Neural progenitor cell (in vitro differentiated cells): Measurements from ENCODE around the gene CALN1. TPM values are rescaled to one million over a fixed set of nuclear protein-coding genes. Genes with fewer than 3 reads are reported as not detected.

ENCODE experiments used
- DNase-seq: peaks from one replicate; pipeline ENCODE4 v3.0.0-alpha.2; 2016; ENCODE audit warnings: low spot score
- H2AFZ ChIP-seq: fragments of 200-600 bp; sonication (generic); replicated peaks from 2 replicates; pipeline ENCODE4 v1.6.1; 2016; ENCODE audit warnings: antibody characterized with exemption
- H3F3A ChIP-seq: fragments of 200-600 bp; sonication (generic); 2 replicates; pipeline ENCODE4 v1.6.1; 2016; ENCODE audit warnings: antibody characterized with exemption, low read depth
- H3K27ac ChIP-seq: fragments of 200-600 bp; sonication (generic); 2 replicates; pipeline ENCODE4 v1.5.1; 2016; ENCODE audit warnings: mild to moderate bottlenecking
- H3K27me3 ChIP-seq: fragments of 200-600 bp; sonication (generic); 2 replicates; pipeline ENCODE4 v1.6.1; 2016; ENCODE audit warnings: mild to moderate bottlenecking, moderate library complexity
- H3K36me3 ChIP-seq: fragments of 200-600 bp; sonication (generic); 2 replicates; pipeline ENCODE4 v1.5.1; 2016
- H3K4me1 ChIP-seq: fragments of 200-600 bp; sonication (generic); 2 replicates; pipeline ENCODE4 v1.6.1; 2016; ENCODE audit warnings: mixed run types
- H3K4me2 ChIP-seq: fragments of 200-600 bp; sonication (generic); 2 replicates; pipeline ENCODE4 v1.6.1; 2016
- H3K4me3 ChIP-seq: fragments of 200-600 bp; sonication (generic); 2 replicates; pipeline ENCODE4 v1.5.1; 2016
- H3K79me2 ChIP-seq: fragments of 200-600 bp; sonication (generic); 2 replicates; pipeline ENCODE4 v1.6.1; 2016; ENCODE audit warnings: low read depth
- H3K9ac ChIP-seq: fragments of 200-600 bp; sonication (generic); 2 replicates; pipeline ENCODE4 v1.6.1; 2016
- H3K9me3 ChIP-seq: fragments of 200-600 bp; sonication (generic); 2 replicates; pipeline ENCODE4 v1.5.1; 2016; ENCODE audit warnings: low read depth
- H4K20me1 ChIP-seq: fragments of 200-600 bp; sonication (generic); 2 replicates; pipeline ENCODE4 v1.6.1; 2016; ENCODE audit warnings: low read depth
- H3K27ac Mint-ChIP-seq: 3 replicates; pipeline ENCODE4 v1.8.0; 2021; ENCODE audit warnings: mixed read lengths
- H3K27me3 Mint-ChIP-seq: 2 replicates; pipeline ENCODE4 v1.8.0; 2022; ENCODE audit warnings: low read depth, mild to moderate bottlenecking, inconsistent platforms, moderate library complexity, mixed read lengths; ENCODE audit not compliant: insufficient read depth
- H3K36me3 Mint-ChIP-seq: 3 replicates; pipeline ENCODE4 v1.8.0; 2021; ENCODE audit warnings: mixed read lengths
- H3K4me1 Mint-ChIP-seq: 3 replicates; pipeline ENCODE4 v1.8.0; 2021; ENCODE audit warnings: mixed read lengths
- H3K4me3 Mint-ChIP-seq: 3 replicates; pipeline ENCODE4 v1.8.0; 2021; ENCODE audit warnings: mild to moderate bottlenecking, moderate library complexity, mixed read lengths
- H3K9me3 Mint-ChIP-seq: 3 replicates; pipeline ENCODE4 v1.8.0; 2020; ENCODE audit warnings: mixed read lengths
- CTCF ChIP-seq: fragments of 200-600 bp; sonication (generic); IDR thresholded peaks from 2 replicates; pipeline ENCODE4 v1.5.1; 2017; ENCODE audit warnings: antibody characterized with exemption, mild to moderate bottlenecking
- EZH2 ChIP-seq: fragments of 200-600 bp; sonication (generic); IDR thresholded peaks from 2 replicates; pipeline ENCODE4 v1.6.1; 2017; ENCODE audit warnings: antibody characterized with exemption, mild to moderate bottlenecking, moderate library complexity
- EZH2phosphoT487 ChIP-seq: fragments of 200-600 bp; sonication (generic); IDR thresholded peaks from 2 replicates; pipeline ENCODE4 v1.6.1; 2017; ENCODE audit warnings: antibody characterized with exemption
- total RNA-seq: library from RNA; depleted of rRNA; stranded (reverse); fragments of >200 nt; gene quantifications from 2 replicates; pipeline ENCODE4 v1.2.3, GENCODE V29; 2015; ENCODE audit warnings: low replicate concordance

Gene CALN1
- total RNA-seq, 1 donor from 2014 or later: 3.1 TPM

GRCh38 chr7:71843676-71844075 is 568.5 kb downstream of the CALN1 start:
- H2AFZ ChIP-seq: no peak overlapping the region
- H3K9me3 ChIP-seq: no peaks in the 10 kb centered on the region
- H3K9ac ChIP-seq: no peak overlapping the region
- Mint-ChIP-seq H3K36me3 (no peaks in the 10 kb centered on the region), H3K9me3 (peaks cover 7% of the 10 kb centered on the region), H3K4me1 (no peaks in the 10 kb centered on the region), H3K4me3 (no peak overlapping the region), H3K27ac (no peak overlapping the region), H3K27me3 (peaks cover 2% of the 10 kb centered on the region)
- H3F3A ChIP-seq: no peaks in the 10 kb centered on the region
- H3K27me3 ChIP-seq: no peaks in the 10 kb centered on the region
- H3K27ac ChIP-seq: no peak overlapping the region
- TF ChIP-seq EZH2phosphoT487 (no peak), CTCF (peak; percentile 15), EZH2 (no peak)
- no peaks in the 10 kb centered on the region for H3K36me3 ChIP-seq
- H4K20me1 ChIP-seq: no peaks in the 10 kb centered on the region
- H3K4me3 ChIP-seq: no peak overlapping the region
- H3K4me1 ChIP-seq: no peaks in the 10 kb centered on the region
- H3K4me2 ChIP-seq: no peak overlapping the region
- DNase-seq: no peak
- H3K79me2 ChIP-seq: no peaks in the 10 kb centered on the region

- H3F3A ChIP-seq: no peaks in the 10 kb centered on the region
- no peak overlapping the region for H2AFZ ChIP-seq
- DNase-seq: no peak
These were observed 569.4 kb downstream of the CALN1 start for GRCh38 chr7:71842786-71843185.

GRCh38 chr7:71842381-71842780 is 569.8 kb downstream of the CALN1 start:
- Histone ChIP-seq H3K4me3 (no peak overlapping the region), H3K4me2 (no peak overlapping the region), H3K27ac (no peak overlapping the region), H3K9ac (no peak overlapping the region), H2AFZ (no peak overlapping the region), H3K4me1 (no peaks in the 10 kb centered on the region), H3K79me2 (no peaks in the 10 kb centered on the region), H3K36me3 (no peaks in the 10 kb centered on the region), H3K9me3 (no peaks in the 10 kb centered on the region), H4K20me1 (no peaks in the 10 kb centered on the region), H3K27me3 (no peaks in the 10 kb centered on the region), H3F3A (no peaks in the 10 kb centered on the region)
- no peak overlapping the region for H3K27ac Mint-ChIP-seq
- H3K9me3 Mint-ChIP-seq: peaks cover 5% of the 10 kb centered on the region
- TF ChIP-seq EZH2phosphoT487 (no peak), CTCF (no peak), EZH2 (no peak)
- no peak overlapping the region for H3K4me3 Mint-ChIP-seq
- H3K36me3 Mint-ChIP-seq: no peaks in the 10 kb centered on the region
- no peaks in the 10 kb centered on the region for H3K4me1 Mint-ChIP-seq
- peaks cover 2% of the 10 kb centered on the region for H3K27me3 Mint-ChIP-seq
- no peak for DNase-seq

More at GRCh38 chr7:71842786-71843185, 569.4 kb downstream of the CALN1 start:
- H3K27me3 ChIP-seq: no peaks in the 10 kb centered on the region
- no peaks in the 10 kb centered on the region for H3K79me2 ChIP-seq
- H3K9me3 ChIP-seq: no peaks in the 10 kb centered on the region
- Mint-ChIP-seq H3K27ac (no peak overlapping the region), H3K4me1 (no peaks in the 10 kb centered on the region), H3K4me3 (no peak overlapping the region), H3K36me3 (no peaks in the 10 kb centered on the region), H3K27me3 (peaks cover 2% of the 10 kb centered on the region), H3K9me3 (peaks cover 6% of the 10 kb centered on the region)
- no peaks in the 10 kb centered on the region for H3K36me3 ChIP-seq
- H3K9ac ChIP-seq: no peak overlapping the region
- H3K4me1 ChIP-seq: no peaks in the 10 kb centered on the region
- H3K4me3 ChIP-seq: no peak overlapping the region
- H4K20me1 ChIP-seq: no peaks in the 10 kb centered on the region
- H3K4me2 ChIP-seq: no peak overlapping the region
- H3K27ac ChIP-seq: no peak overlapping the region
- TF ChIP-seq EZH2phosphoT487 (no peak), CTCF (no peak), EZH2 (no peak)
